GM18511 (cell line): Measurements from ENCODE around the gene POT1.
A peak's percentile ranks its signal among the peaks of the same experiment; 100 is the strongest.
"Not testable (repeated sequence)": the region's sequence is repeated elsewhere in the genome, so short reads cannot be mapped to it uniquely, and the experiment has no call there.

Source experiments
- ATAC-seq: cut with Tn5 transposase; IDR thresholded peaks from one replicate; pipeline ENCODE4 v1.9.1; 2021; ENCODE audit warnings: mild to moderate bottlenecking, moderate library complexity; ENCODE audit not compliant: unreplicated experiment

POT1 gene, protein sequence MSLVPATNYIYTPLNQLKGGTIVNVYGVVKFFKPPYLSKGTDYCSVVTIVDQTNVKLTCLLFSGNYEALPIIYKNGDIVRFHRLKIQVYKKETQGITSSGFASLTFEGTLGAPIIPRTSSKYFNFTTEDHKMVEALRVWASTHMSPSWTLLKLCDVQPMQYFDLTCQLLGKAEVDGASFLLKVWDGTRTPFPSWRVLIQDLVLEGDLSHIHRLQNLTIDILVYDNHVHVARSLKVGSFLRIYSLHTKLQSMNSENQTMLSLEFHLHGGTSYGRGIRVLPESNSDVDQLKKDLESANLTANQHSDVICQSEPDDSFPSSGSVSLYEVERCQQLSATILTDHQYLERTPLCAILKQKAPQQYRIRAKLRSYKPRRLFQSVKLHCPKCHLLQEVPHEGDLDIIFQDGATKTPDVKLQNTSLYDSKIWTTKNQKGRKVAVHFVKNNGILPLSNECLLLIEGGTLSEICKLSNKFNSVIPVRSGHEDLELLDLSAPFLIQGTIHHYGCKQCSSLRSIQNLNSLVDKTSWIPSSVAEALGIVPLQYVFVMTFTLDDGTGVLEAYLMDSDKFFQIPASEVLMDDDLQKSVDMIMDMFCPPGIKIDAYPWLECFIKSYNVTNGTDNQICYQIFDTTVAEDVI

DNA sequence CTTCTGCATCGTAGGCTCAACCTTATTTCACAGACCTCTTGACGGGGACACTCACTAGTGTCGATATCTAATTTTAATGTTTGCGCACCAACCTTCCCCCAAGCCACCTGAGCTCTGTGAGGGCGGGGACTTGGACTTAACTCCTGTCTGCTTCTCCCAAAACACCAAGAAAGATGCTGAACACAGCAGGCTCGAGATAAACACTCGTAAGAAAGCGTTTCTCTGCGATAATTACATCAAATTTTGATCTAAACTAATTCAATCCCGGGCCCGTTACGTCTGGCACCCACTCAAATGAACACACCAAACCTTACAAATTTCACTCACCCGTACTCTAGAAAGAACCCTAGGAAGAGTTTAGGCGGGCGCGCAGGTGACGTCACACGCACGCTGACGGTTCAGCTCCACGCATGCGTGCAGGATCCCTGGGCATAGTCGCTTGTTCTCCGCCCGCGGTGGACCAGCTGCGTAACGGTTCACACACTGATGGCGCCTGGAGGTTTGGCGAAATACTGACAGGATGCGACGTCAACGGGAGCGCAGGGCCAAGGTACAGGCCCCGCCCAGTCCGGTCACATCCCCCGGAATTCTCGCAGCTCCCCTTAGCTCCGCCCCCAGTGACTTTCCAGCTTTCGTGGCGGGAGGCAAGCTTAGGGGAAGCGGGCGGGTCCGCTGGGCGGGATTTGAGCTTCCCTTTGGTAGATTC is at the start of gene POT1:
Gene POT1 (minus strand): TSS at position 359 of the 706 bp plus-strand sequence. CDS start 32,652 bp downstream, outside the sequence.
- peak; percentile 99 for ATAC-seq

DNA sequence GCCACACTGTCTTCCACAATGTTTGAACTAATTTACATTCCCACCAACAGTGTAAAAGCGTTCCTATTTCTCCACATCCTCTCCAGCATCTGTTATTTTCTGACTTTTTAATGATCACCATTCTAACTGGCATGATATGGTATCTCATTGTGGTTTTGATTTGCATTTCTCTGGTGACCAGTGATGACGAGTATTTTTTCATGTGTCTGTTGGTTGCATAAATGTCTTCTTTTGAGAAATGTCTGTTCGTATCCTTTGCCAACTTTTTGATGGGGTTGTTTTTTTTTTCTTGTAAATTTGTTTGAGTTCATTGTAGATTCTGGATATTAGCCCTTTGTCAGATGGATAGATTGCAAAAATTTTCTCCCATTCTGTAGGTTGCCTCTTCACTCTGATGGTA is 45.5 kb upstream of the POT1 start:
- not testable (repeated sequence) for ATAC-seq

DNA sequence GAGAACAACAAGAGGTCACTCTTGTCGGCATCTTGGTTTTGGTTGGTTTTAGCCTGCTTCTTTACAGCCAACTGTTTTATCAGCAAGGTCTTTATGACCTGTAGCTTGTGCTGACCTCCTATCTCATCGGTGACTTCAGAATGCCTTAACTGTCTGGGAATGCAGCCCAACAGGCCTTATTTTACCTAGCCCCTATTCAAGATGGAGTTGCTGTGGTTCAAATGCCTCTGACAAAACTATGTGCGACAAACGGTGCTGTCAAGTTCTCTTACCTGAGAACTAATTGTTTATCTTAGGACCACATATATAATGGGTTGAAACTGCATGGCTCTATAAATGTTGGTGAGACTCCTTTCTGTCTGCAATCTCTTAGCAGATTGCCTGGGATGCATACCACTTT is 35.9 kb upstream of the POT1 start:
- ATAC-seq: no peak

DNA sequence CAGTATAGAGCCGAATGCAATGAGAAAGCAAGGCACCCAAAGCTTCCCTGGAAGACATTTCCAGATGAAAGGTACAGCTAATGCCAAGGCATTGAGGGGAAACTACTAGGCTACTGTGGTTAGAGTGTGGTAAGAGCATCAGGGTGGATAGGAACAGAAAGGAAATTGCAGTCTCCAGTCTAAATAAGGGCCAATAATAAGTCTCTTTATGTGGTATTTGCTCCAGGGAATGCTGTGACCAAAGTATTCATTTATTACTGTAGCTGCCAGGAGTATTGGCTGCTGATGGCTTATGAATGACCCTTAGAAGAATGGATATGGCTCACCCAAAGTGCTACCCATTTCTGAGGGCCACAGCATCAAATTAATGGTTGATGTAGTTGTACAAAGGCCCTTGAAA is 30.1 kb upstream of the POT1 start:
- ATAC-seq: no peak

DNA sequence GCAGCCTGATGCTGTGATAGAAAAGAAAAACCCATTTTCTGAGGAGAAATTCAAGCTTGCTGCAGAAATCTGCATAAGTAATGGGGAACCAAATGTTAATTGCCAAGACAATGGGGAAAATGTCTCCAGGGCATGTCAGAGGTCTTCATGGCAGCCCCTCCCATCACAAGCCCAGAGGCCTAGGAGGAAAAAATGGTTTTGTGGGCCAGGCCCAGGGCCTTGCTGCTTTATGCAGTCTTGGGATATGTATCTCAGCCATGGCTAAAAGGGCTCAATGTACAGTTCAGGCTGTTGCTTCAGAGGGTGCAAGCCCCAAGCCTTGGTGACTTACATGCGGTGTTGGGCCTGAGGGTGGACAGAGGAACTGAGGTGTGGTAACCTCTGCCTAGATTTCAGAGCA is 28.3 kb upstream of the POT1 start:
- not testable (repeated sequence) for ATAC-seq

DNA sequence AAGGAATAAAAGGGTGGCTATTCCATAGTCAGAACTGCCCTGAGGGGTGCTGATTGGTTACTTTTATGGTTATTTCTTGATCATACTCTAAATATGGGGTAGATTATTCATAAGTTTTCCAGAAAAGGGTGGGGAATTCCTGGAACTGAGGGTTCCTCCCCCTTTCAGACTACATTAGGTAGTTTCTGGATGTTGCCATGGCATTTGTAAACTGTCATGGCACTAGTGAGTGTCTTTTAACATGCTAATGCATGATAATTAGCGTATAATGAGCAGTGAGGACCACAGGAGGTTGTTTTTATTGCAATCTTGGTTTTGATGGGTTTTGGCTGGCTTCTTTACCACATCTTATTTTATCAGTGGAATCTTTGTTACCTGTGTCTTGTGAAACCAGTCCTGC is 26.5 kb upstream of the POT1 start:
- no peak for ATAC-seq

DNA sequence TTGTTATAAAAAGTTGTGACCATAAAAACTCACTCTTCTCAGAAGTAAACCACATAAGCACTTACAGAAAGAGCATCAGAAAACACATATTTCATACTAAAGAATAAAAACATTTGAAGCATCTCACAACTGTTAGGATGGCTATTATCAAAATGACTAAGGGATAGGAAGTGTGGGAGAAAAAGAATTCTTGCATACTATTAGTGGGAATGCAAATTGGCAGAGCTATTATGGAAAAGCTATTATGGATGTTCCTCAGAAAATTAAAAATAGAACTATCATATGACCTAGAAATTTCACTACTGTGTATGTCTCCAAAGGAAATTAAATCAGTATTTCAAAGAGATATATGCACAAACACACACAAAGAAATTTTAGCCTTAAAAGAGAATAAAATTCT is 25.2 kb upstream of the POT1 start:
- ATAC-seq: no peak

DNA sequence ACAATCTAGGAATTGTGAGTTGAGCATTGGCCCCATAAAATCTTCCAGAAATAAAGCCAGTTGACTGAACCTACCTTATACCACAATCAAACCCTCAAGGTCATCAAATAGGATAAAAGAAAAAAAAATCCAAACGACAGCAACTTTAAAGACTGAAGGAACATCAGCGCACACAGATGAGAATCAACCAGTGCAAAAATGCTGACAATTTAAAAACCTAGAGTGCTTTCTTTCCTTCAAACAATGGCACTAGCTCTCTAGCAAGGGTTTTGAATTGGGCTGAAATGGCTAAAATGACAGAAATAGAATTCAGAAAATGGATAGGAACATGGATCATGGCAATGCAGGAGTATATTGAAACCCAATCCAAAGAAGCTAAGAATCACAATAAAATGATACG is 16.1 kb upstream of the POT1 start:
- ATAC-seq: no peak

DNA sequence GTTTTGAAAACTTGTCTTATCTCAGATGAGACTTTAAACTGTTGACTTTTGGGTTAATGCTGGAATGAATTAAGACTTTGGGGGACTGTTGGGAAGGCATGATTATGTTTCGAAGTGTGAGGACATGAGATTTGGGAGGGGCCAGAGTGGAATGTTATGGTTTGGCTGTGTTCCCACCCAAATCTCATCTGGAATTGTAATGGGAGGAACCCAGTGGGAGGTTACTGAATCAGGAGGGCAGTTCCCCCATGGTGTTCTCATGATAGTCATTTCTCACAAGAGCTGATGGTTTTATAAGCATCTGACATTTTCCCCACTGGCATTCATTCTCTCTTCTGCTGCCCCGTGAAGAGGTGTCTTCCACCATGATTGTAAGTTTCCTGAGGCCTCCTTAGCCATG is 13.8 kb upstream of the POT1 start:
- no peak for ATAC-seq

DNA sequence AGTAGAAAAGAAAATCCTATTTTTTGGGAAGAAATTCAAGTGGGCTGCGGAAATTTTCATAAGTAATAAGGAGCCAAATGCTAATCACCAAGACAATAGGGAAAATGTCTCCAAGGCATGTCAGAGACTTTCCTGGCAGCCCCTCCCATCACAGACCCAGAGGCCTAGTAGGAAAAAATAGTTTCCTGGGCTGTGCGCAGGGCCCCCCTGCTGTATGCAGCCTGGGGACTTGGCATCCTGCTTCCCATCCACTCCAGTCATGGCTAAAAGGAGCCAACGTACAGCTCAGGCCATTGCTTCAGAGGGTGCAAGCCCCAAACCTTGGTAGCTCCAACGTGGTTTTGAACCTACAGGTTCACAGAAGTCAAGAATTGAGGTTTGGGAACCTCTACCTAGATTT is 12.8 kb upstream of the POT1 start:
- ATAC-seq: no peak

DNA sequence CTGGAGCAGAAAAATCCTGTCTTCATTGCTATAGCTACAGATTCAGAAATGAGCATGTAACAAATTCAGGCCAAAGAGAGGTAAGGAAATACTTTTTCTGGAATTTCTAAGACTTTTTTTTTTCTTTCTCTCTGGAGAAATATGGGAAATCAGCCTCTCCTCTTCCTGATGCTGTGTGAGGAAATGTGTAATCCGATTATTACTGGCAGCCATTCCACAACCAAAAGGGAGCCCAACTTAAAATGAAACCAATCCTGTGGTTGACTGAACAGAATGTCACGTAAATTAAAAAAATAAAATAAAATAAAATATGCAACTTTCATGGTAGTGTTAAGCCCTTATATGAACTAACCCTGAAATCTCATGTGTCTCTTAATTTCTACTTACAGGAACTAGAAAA is 10.7 kb upstream of the POT1 start:
- no peak for ATAC-seq

DNA sequence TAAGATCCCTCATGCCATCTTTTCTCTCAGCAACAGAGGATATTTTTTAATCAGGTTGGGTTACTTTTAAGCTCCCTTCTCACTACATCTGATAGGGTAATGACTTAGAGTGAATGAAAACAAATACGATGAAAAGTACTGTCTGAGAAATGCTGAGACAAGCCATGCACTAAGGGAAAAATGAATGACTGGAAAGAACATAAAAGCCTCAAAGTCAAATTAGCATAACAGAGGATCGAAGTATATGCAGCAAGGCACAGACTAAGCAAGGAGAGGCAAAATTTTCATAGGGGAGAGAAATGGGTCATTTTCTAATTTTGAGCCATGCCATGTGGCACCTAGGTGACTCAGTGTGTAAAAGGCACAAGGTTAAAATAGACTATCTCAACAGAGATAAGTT is 8.5 kb upstream of the POT1 start:
- ATAC-seq: no peak

DNA sequence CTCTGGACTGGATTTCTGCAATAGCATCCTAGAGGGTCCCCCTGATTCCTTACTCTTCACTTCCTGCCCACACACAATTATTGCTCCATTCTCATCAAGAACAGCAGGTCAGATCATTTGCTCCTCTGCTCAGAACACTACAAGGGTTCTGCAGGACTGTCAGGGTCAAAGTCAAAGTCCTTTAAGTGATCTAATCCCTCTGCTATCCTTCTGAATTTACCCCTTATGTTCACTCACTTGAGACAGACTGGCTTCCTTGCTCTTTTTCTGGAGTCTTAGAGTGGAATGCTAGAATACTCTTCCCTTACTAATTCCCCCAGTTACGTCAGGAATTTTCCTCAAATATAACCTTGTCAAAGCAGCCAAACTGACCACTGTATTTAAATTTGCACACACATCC is 7.5 kb upstream of the POT1 start:
- ATAC-seq: no peak

DNA sequence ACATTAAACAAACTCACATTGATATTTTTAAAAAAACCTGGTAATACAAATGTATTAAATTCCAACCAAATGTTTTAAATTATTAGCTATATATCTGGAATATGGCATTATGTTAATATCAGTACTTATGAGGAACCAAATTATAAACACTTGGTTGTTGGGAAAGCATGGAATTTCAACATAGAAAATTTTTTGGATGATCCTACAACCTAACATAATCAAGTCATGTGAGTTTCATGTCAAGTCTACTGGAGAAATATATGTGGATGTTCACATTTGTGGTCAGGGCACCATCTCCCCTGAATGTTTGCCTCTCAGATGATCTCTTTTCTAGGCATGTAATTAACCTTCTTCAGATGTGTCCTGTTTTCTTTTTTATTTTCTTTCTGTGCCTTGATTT is 5.2 kb upstream of the POT1 start:
- no peak for ATAC-seq

DNA sequence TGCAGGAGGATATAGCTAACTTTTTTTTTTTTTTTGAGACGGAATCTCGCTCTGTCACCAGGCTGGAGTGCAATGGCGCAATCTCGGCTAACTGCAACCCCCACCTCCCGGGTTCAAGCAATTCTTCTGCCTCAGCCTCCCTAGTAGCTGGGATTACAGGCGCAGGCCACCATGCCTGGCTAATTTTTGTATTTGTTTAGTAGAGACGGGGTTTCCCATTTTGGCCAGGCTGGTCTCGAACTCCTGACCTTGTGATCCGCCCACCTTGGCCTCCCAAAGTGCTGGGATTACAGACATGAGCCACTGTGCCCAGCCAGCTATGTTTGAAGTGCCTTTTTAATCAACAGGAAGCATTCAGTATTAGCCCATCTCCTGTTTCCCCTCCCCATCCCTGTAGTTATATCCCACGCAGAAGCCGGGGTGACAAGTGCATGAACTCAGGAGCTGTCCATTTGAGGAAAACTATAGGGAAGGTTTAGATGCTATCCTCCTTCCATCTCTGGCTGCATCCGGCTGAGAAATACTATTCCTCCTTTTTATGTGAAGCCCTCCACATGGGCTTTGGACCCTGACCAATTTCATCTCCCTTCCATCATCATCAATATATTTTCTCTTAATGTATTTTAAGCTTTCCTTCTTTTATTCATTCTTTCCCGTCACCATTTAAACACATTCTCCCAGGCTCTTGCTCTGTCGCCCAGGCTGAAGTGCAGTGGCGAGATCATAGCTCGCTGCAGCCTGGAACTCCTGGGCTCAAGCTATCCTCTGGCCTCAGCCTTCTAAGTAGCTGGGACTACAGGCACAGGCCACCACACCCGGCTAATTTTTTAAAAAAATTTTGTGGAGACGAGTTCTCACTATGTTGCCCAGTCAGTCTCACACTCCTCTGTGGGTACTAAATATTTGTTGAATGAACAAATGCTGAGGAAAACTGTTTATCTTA is 1.3 kb upstream of the POT1 start:
- no peak for ATAC-seq

DNA sequence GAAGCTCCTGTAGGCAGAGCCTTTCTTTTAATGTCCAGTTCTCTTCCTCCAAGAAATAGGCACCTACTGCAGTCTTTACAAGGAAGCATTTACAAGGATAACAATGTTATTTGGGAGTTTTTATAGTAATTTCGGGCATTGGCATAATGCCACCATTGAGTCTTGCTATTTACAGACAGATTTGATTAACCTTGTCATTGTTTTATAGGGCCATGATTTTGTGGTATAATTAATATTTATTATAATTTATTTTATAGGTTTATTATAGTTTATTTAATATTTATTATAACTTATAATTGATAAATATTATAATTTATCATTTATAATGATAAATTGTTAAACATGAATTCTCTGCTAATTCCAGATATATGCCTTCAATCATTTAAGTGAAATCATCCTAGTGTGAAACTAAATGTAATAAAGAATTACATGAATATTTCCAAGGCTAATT is 573 bp upstream of the POT1 start:
- ATAC-seq: no peak

DNA sequence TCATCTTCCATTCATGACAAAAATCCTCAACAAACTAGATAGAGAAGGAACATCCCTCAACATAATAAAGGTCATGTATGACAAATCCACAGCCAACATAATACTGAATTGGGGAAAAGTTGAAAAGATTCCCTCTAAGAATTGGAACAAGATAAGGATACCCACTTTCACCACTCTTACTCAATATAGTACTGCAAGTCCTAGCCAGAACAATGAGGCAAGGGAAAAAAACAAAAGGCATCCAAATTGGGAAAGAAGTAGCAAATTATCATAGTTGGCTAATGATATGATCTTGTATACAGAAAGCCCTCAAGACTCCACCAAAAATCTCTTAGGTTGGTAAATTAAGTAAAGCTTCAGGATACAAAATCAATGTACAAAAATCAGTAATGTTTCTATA is 4.7 kb downstream of the POT1 start:
- ATAC-seq: no peak

DNA sequence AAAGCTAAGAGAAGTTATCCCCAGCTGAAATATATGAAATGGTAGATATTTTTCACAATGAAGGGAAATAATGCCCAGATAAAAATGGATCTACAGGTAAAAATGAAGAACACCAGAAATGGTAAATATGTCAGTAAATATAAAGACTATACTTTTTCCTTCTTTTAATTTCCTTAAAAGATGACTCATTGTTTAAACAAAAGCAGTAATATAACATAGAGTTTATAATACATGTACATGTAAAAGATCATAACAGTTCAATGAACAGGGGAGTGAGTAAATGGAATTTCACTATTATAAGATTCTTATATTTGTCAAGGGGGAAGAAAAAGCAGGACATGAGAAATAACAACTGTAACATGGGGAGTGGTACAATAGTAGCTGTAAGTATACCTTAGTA is 7.4 kb downstream of the POT1 start:
- no peak for ATAC-seq

DNA sequence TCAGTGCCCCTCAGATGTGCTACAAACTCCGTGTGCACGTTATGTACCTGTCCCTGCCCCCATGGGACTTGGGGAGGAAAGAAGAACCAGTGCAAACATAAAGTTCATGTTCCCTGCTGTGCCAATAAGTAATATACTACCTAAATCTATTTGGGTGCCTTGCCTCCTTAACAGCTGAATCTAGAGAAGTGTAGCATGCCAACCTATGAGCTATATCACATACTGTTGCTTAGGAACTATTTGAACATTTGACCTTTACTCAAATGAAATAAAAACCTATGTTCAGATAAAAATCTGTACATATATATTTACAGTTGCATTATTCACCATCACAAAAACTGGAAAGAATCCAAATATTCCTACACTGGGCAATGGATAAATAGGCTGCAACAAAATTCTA is 9.8 kb downstream of the POT1 start:
- ATAC-seq: no peak

DNA sequence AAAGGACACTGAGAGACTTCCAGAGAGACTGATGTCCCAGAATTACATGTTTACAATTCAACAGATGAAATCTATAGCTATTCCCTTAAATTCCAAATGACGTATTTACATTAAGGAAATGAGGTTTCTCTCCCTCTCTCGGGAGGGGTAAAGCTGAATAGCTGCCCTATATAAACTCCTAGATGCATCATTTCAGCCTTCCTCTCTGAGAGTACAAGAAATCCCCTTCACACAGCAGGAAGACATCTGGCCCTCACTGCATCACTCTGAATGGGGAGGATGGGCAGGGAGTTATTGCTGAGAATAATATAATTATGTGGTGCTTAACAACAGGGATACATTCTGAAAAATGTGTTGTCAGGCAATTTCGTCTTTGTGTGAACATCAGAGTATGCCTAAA is 11.0 kb downstream of the POT1 start:
- ATAC-seq: peak; percentile 61

DNA sequence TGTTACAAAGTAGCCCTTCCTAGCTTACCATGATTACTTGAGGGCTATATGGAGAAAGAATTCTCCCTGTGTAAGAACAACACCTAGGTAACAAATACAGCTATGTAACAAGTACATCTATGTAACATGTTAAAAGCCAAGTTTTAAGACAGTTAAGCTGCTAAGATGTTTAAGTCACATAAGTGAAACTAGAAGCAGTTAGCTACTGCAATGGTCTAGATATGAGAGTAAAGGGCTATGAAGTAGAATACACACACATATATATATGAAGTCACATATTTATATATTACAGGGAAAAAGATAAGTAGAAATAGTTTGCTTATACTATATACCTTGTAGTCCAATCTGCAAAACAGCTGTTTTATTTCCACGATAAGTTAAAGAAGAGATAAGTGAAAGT is 14.4 kb downstream of the POT1 start:
- ATAC-seq: peak; percentile 54
